Measurements from ENCODE around the gene EFNA5. TPM values are rescaled to one million over a fixed set of nuclear protein-coding genes. Genes with fewer than 3 reads are reported as not detected.

Gene EFNA5
- polyA plus RNA-seq, 3 donors: 0.01 TPM; not detected in 2

- Histone ChIP-seq H3K36me3 (replicated peaks in 1 of 2; ENCODE audit: control insufficient read depth in 1 of 2, insufficient read depth in 2 of 2, low read length in 2 of 2) (no peaks in the 10 kb centered on the region), H3K4me2 (replicated peaks; ENCODE audit: extremely low read depth, low read length, poor library complexity, severe bottlenecking) (no peak overlapping the region), H3K9ac (ENCODE audit: insufficient read depth, low read length, poor library complexity, severe bottlenecking) (no peak overlapping the region), H4K20me1 (ENCODE audit: insufficient read depth, low read length) (no peaks in the 10 kb centered on the region), H3K9me3 (replicated peaks in 1 of 2; ENCODE audit: control insufficient read depth in 1 of 2, insufficient read depth in 1 of 2, low read length in 2 of 2) (peaks cover 0 to 7% of the 10 kb centered on the region in 2 donors), H2AFZ (ENCODE audit: insufficient read depth, low read depth, low read length, poor library complexity, severe bottlenecking) (no peak overlapping the region), H3K27ac (ENCODE audit: low read depth in 1 of 2, low read length in 2 of 2) (no peak overlapping the region), H3K79me2 (ENCODE audit: insufficient read depth, low read length) (no peaks in the 10 kb centered on the region), H3K4me3 (replicated peaks in 1 of 3; ENCODE audit: low read depth in 2 of 3, low read length in 3 of 3) (no peak overlapping the region), H3K4me1 (ENCODE audit: control insufficient read depth in 1 of 2, insufficient read depth in 2 of 2, low read length in 2 of 2) (peaks cover 3 to 5% of the 10 kb centered on the region in 2 donors), H3K27me3 (ENCODE audit: control insufficient read depth in 2 of 2, insufficient read depth in 2 of 2, low read length in 2 of 2) (peaks cover 26 to 55% of the 10 kb centered on the region in 2 donors)
- no peak overlapping the region for H3K27ac Mint-ChIP-seq
- H3K9me3 Mint-ChIP-seq: peaks cover 0 to 3% (median 0%) of the 10 kb centered on the region in 7 donors
- intact Hi-C loops (cut with micrococcal nuclease): no loop called here
- WGBS (ENCODE audit: insufficient coverage): no CpG with 5 or more reads among the region's 2 CpGs
- no peak for DNase-seq
- peaks cover 33 to 44% (median 34%) of the 10 kb centered on the region in 3 donors for H3K27me3 Mint-ChIP-seq (ENCODE audit: low read depth in 3 of 3)
- TF ChIP-seq, protein P1, sequence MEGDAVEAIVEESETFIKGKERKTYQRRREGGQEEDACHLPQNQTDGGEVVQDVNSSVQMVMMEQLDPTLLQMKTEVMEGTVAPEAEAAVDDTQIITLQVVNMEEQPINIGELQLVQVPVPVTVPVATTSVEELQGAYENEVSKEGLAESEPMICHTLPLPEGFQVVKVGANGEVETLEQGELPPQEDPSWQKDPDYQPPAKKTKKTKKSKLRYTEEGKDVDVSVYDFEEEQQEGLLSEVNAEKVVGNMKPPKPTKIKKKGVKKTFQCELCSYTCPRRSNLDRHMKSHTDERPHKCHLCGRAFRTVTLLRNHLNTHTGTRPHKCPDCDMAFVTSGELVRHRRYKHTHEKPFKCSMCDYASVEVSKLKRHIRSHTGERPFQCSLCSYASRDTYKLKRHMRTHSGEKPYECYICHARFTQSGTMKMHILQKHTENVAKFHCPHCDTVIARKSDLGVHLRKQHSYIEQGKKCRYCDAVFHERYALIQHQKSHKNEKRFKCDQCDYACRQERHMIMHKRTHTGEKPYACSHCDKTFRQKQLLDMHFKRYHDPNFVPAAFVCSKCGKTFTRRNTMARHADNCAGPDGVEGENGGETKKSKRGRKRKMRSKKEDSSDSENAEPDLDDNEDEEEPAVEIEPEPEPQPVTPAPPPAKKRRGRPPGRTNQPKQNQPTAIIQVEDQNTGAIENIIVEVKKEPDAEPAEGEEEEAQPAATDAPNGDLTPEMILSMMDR (IDR thresholded peaks at IDR 0.05): no peak
- peaks cover 4% of the 10 kb centered on the region for H3K4me1 Mint-ChIP-seq
- H3K36me3 Mint-ChIP-seq: peaks cover 0 to 2% of the 10 kb centered on the region in 2 donors
- H3K4me3 Mint-ChIP-seq: peak overlapping the region in 1 of 2 donors; percentile 39
Measured at GRCh38 chr5:107665036-107665570, 5.6 kb downstream of the EFNA5 start.

DNA sequence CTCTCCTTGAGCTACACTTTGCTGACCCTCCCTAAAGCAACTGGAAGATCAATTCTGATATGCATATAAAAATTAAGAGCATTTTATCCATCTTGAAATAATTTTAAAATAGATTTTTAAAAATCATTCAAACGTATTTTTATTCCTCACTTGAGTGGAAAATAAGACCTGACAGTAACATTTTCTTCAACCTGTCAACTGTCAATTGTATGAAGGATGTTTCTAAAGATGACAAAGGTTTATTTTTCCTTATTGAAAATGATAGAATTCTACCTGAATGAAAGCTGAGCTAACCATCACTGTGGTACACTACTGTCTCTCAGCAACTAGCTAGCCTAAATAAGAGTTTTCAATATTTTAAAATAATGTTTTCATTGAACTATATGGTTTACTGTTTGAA, 7.0 kb downstream of the EFNA5 start:
- no peaks in the 10 kb centered on the region for H3K4me1 ChIP-seq (ENCODE audit: control insufficient read depth in 1 of 2, insufficient read depth in 2 of 2, low read length in 2 of 2)
- H2AFZ ChIP-seq (ENCODE audit: insufficient read depth, low read depth, low read length, poor library complexity, severe bottlenecking): no peak overlapping the region
- no peak overlapping the region for H3K4me2 ChIP-seq (replicated peaks; ENCODE audit: extremely low read depth, low read length, poor library complexity, severe bottlenecking)
- no CpG with 5 or more reads among the region's 1 CpG for WGBS (ENCODE audit: insufficient coverage)
- Mint-ChIP-seq H3K36me3 (no peaks in the 10 kb centered on the region), H3K9me3 (no peaks in the 10 kb centered on the region), H3K4me3 (no peak overlapping the region), H3K27me3 (ENCODE audit: low read depth in 3 of 3) (peaks cover 19 to 32% (median 20%) of the 10 kb centered on the region in 3 donors), H3K4me1 (no peaks in the 10 kb centered on the region), H3K27ac (no peak overlapping the region)
- no peak overlapping the region for H3K4me3 ChIP-seq (replicated peaks in 1 of 3; ENCODE audit: low read depth in 2 of 3, low read length in 3 of 3)
- no peak for DNase-seq
- H3K27me3 ChIP-seq (ENCODE audit: control insufficient read depth in 2 of 2, insufficient read depth in 2 of 2, low read length in 2 of 2): peaks cover 20 to 45% of the 10 kb centered on the region in 2 donors
- H4K20me1 ChIP-seq (ENCODE audit: insufficient read depth, low read length): no peaks in the 10 kb centered on the region
- no peaks in the 10 kb centered on the region for H3K79me2 ChIP-seq (ENCODE audit: insufficient read depth, low read length)
- H3K27ac ChIP-seq (ENCODE audit: low read depth in 1 of 2, low read length in 2 of 2): no peak overlapping the region
- no peaks in the 10 kb centered on the region for H3K36me3 ChIP-seq (replicated peaks in 1 of 2; ENCODE audit: control insufficient read depth in 1 of 2, insufficient read depth in 2 of 2, low read length in 2 of 2)
- intact Hi-C loops (cut with micrococcal nuclease): no loop called here
- H3K9ac ChIP-seq (ENCODE audit: insufficient read depth, low read length, poor library complexity, severe bottlenecking): no peak overlapping the region
- no peaks in the 10 kb centered on the region for H3K9me3 ChIP-seq (replicated peaks in 1 of 2; ENCODE audit: control insufficient read depth in 1 of 2, insufficient read depth in 1 of 2, low read length in 2 of 2)
- TF ChIP-seq, protein P1 (IDR thresholded peaks at IDR 0.05): no peak

Measured in CD14-positive monocyte (primary cell).